Activated CD4-positive, alpha-beta T cell treated with anti-CD3 and anti-CD28 coated beads for 1 hour (primary cell): ENCODE measurements around the gene TLE5.
"Not testable (repeated sequence)": the region's sequence is repeated elsewhere in the genome, so short reads cannot be mapped to it uniquely, and the experiment has no call there.

ENCODE experiments used
- DNase-seq: peaks from one replicate; pipeline ENCODE4 v3.0.0-alpha.2; 2020

Gene TLE5

GRCh38 chr19:3020321-3020960, 41.9 kb downstream of the TLE5 start:
- DNase-seq: no peak

GRCh38 chr19:3019211-3019854, 43.0 kb downstream of the TLE5 start:
- no peak for DNase-seq

GRCh38 chr19:3017923-3018322, 44.4 kb downstream of the TLE5 start:
- DNase-seq: no peak

- DNase-seq: no peak
Measured at GRCh38 chr19:3015126-3016057, 46.9 kb downstream of the TLE5 start.

GRCh38 chr19:3014135-3014534, 48.2 kb downstream of the TLE5 start:
- DNase-seq: no peak

- no peak for DNase-seq
Measured at GRCh38 chr19:3013263-3013725, 49.0 kb downstream of the TLE5 start.

GRCh38 chr19:3012621-3013262, 49.6 kb downstream of the TLE5 start:
- no peak for DNase-seq

GRCh38 chr19:3012059-3012458, 50.2 kb downstream of the TLE5 start:
- DNase-seq: not testable (repeated sequence)

- DNase-seq: no peak
Measured at GRCh38 chr19:3010871-3011270, 51.4 kb downstream of the TLE5 start.

- DNase-seq: no peak
Measured at GRCh38 chr19:3008994-3009393, 53.3 kb downstream of the TLE5 start.

- DNase-seq: no peak
Measured at GRCh38 chr19:3007975-3008374, 54.3 kb downstream of the TLE5 start.

GRCh38 chr19:3006075-3006767, 56.1 kb downstream of the TLE5 start:
- DNase-seq: no peak

- DNase-seq: no peak
Measured at GRCh38 chr19:3005345-3005744, 57.0 kb downstream of the TLE5 start.

- DNase-seq: no peak
Measured at GRCh38 chr19:3004522-3004921, 57.8 kb downstream of the TLE5 start.

GRCh38 chr19:3003046-3003445, 59.2 kb downstream of the TLE5 start:
- DNase-seq: no peak
